GM12878 (cell line): ENCODE data around the gene TPBGL. TPM values are rescaled to one million over a fixed set of nuclear protein-coding genes. Genes with fewer than 3 reads are reported as not detected.

Source experiments
- ATAC-seq: fragments of 200-7000 bp; cut with Tn5 transposase; 3 replicates; pipeline ENCODE4 v1.9.1; 2020; ENCODE audit warnings: mild to moderate bottlenecking, moderate library complexity
- BruUV-seq: library from RNA; stranded (reverse); fragments of 400-500 nt; replicated peaks from 2 replicates; lab custom pipeline; 2021; lab: Mats Ljungman, UMichigan
- CTCF ChIA-PET: fragments of 300-600 bp; sonication (Branson Sonifier 250); formaldehyde crosslinking; extraction: SDS; loops from one replicate; lab custom pipeline; 2021; ENCODE audit warnings: inconsistent platforms; lab: Yijun Ruan, JAX
- POLR2A ChIA-PET: fragments of 350-600 bp; formaldehyde crosslinking; extraction: SDS; loops from one replicate; lab custom pipeline; 2021; ENCODE audit warnings: inconsistent platforms; lab: Charles Lee
- RAD21 ChIA-PET: fragments of 300-600 bp; sonication (Branson Sonifier 250); formaldehyde crosslinking; loops from one replicate; lab custom pipeline; 2023; ENCODE audit warnings: antibody characterized with exemption; ENCODE audit not compliant: unreplicated experiment; lab: Charles Lee
- SMC1A ChIA-PET: fragments of 300-600 bp; sonication (Branson Sonifier 250); formaldehyde crosslinking; loops from one replicate; lab custom pipeline; 2023; ENCODE audit not compliant: unreplicated experiment, uncharacterized antibody; lab: Charles Lee
- DNase-seq: peaks from one replicate; pipeline ENCODE4 v3.0.0-alpha.2; 2011; ENCODE audit warnings: low read depth, low spot score
- FAIRE-seq: peaks from 3 replicates; lab custom pipeline; 2011; peaks lifted over from hg19 to GRCh38; lab: Jason Lieb, UNC
- H2AFZ ChIP-seq: 2 replicates; pipeline ENCODE4 v1.6.0; 2011; ENCODE audit warnings: low read depth, low read length, control low read depth; ENCODE audit not compliant: control insufficient read depth
- H3K27ac ChIP-seq: 2 replicates; pipeline ENCODE4 v1.5.1; 2011; ENCODE audit warnings: control low read depth; ENCODE audit not compliant: control insufficient read depth, insufficient read depth
- H3K27me3 ChIP-seq, 2 experiments: replicated peaks in 1 of 2; 2 replicates each; pipeline versions ENCODE4 v1.6.0 to v1.6.1; 2011; ENCODE audit warnings: low read length in 1 of 2; ENCODE audit not compliant: control insufficient read depth in 2 of 2, insufficient read depth in 2 of 2
- H3K36me3 ChIP-seq, 2 experiments: 2 replicates each; pipeline ENCODE4 v1.5.1; 2011; ENCODE audit warnings: low read length in 1 of 2; ENCODE audit not compliant: control insufficient read depth in 2 of 2, insufficient read depth in 2 of 2
- H3K4me1 ChIP-seq: 2 replicates; pipeline ENCODE4 v1.6.1; 2011; ENCODE audit warnings: mild to moderate bottlenecking, low read length, moderate library complexity, mixed read lengths; ENCODE audit not compliant: control insufficient read depth, insufficient read depth
- H3K4me2 ChIP-seq: 2 replicates; pipeline ENCODE4 v1.6.0; 2011; ENCODE audit warnings: control low read depth; ENCODE audit not compliant: control insufficient read depth, insufficient read depth
- H3K4me3 ChIP-seq: fragments of 200-600 bp; sonication (generic); 2 replicates; pipeline ENCODE4 v1.5.1; 2016
- H3K79me2 ChIP-seq: 2 replicates; pipeline ENCODE4 v1.6.0; 2011; ENCODE audit warnings: low read length; ENCODE audit not compliant: control insufficient read depth, insufficient read depth
- H3K9ac ChIP-seq: 2 replicates; pipeline ENCODE4 v1.8.0; 2011; ENCODE audit warnings: low read length, control low read depth, mixed read lengths; ENCODE audit not compliant: control insufficient read depth, insufficient read depth
- H3K9me3 ChIP-seq: replicated peaks from 3 replicates; pipeline ENCODE4 v1.5.1; 2011; ENCODE audit warnings: mild to moderate bottlenecking, low read length; ENCODE audit not compliant: control insufficient read depth, insufficient read depth
- H4K20me1 ChIP-seq: 2 replicates; pipeline ENCODE4 v1.6.0; 2011; ENCODE audit not compliant: control insufficient read depth, insufficient read depth
- CBX5 ChIP-seq: sonication (generic); IDR thresholded peaks from 2 replicates; pipeline ENCODE4 v1.6.1; 2016; ENCODE audit warnings: low read depth, moderate library complexity, mild to moderate bottlenecking, inconsistent platforms
- CEBPZ ChIP-seq: fragments of 150-350 bp; IDR thresholded peaks from 2 replicates; pipeline ENCODE4 v1.6.1; 2016; ENCODE audit warnings: low read depth, low read length
- NBN ChIP-seq: fragments of 450-650 bp; IDR thresholded peaks from 2 replicates; pipeline ENCODE4 v1.6.1; 2016
- NFIC ChIP-seq: IDR thresholded peaks from 2 replicates; pipeline ENCODE4 v1.6.1; 2012; ENCODE audit warnings: low read depth, mild to moderate bottlenecking, inconsistent platforms, low read length, moderate library complexity
- NR2C1 ChIP-seq: fragments of 450-650 bp; IDR thresholded peaks from 2 replicates; pipeline ENCODE4 v1.6.1; 2017; ENCODE audit warnings: antibody characterized with exemption, mild to moderate bottlenecking, moderate library complexity
- REST ChIP-seq: IDR thresholded peaks from 2 replicates; pipeline ENCODE4 v1.6.1; 2012; ENCODE audit warnings: mild to moderate bottlenecking, low read depth, low read length
- SIX5 ChIP-seq: IDR thresholded peaks from 2 replicates; pipeline ENCODE4 v1.6.1; 2011; ENCODE audit warnings: mild to moderate bottlenecking, low read depth, low read length, moderate library complexity; ENCODE audit not compliant: severe bottlenecking
- SREBF2 ChIP-seq: IDR thresholded peaks from 2 replicates; pipeline ENCODE4 v1.6.1; 2012; ENCODE audit warnings: mild to moderate bottlenecking, low read length
- ZNF622 ChIP-seq: fragments of 450-650 bp; IDR thresholded peaks from 2 replicates; pipeline ENCODE4 v1.6.1; 2017; ENCODE audit warnings: mild to moderate bottlenecking, inconsistent platforms
- WGBS: methylation state at CpG from one replicate; pipeline ENCODE4 v1.1.6; 2016; ENCODE audit warnings: low lambda C conversion rate; ENCODE audit not compliant: insufficient replicate concordance, insufficient coverage; ENCODE audit errors: missing lambda C conversion rate; 5-methylcytosine and 5-hydroxymethylcytosine counted together
- in situ Hi-C: fragments of 300-500 bp; cut with MboI; formaldehyde crosslinking; loops from 9 replicates; pipeline ENCODE4 v1.14.3; 2018; ENCODE audit warnings: mixed read lengths
- intact Hi-C: fragments of 100-400 bp; cut with micrococcal nuclease; formaldehyde crosslinking; loops from one replicate; pipeline ENCODE4 v1.14.2; 2022; ENCODE audit not compliant: unreplicated experiment
- polyA plus RNA-seq, 11 experiments: library from polyadenylated mRNA; depleted of rRNA in 4 of 11; unstranded in 6 of 11; stranded (reverse) in 5 of 11; fragments of >200 nt; fragmentation: Nextera tagmentation in 4 of 11; fragmentation: Illumina TruSeq in 1 of 11; extraction: Ambion mirVana in 4 of 11; extraction: Trizol in 1 of 11; gene quantifications; 1 replicate in 1 of 11; 2 replicates in 10 of 11; pipeline versions ENCODE4 v1.2.1 to v1.2.3, GENCODE V29; 2011 to 2016; ENCODE audit warnings: inconsistent platforms in 2 of 11, missing spikeins in 2 of 11, low read depth in 1 of 11
- total RNA-seq, 4 experiments: library from RNA; depleted of rRNA in 3 of 4; stranded (reverse); fragments of >200 nt in 3 of 4; fragmentation: Illumina TruSeq in 1 of 4; extraction: Trizol in 1 of 4; gene quantifications; 2 replicates each; pipeline versions ENCODE4 v1.2.1 to v1.2.3, GENCODE V29; 2013 to 2021

The TPBGL gene
- total and polyA plus RNA-seq, 10 of the 15 experiments (the other 5 are each of a cell fraction or from before 2014, with no cell fraction given), result not detected

DNA sequence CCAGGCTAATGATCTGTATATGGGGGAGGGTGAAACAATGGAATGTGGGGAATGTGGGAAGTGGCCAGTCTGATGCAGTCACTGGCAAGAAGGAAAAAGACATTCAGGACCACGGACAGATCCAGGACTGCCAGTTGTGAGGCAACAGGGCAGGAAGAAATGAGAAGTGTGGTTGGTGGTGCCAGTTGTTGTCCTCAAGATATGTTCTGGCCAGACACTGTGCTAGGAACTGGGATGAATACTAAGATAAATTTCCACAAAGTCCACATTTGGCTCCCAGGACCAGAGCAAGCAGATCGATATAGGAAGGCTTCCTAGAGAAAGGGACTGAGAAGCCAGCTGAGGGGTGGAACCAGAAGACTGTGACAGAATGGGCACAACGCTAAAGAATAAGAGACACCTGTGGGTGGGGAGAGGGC, 6.8 kb upstream of the TPBGL start:
- intact Hi-C loops, result no loop called here
- H3K9ac ChIP-seq, result no peak overlapping the region
- no peak overlapping the region for H3K4me2 ChIP-seq
- H3K4me3 ChIP-seq, result no peak overlapping the region
- no TSS peak for BruUV-seq
- 31% methylated on average over 3 of the region's 3 CpGs for WGBS
- ATAC-seq (no peak), FAIRE-seq (no peak), DNase-seq (no peak)
- RAD21 ChIA-PET, result no interaction called here
- H3K36me3 ChIP-seq, result no peaks in the 10 kb centered on the region
- no peaks in the 10 kb centered on the region for H3K9me3 ChIP-seq
- no peaks in the 10 kb centered on the region for H3K79me2 ChIP-seq
- TF ChIP-seq REST, result peak; percentile 92
- no peak for TF ChIP-seq ZNF622
- H2AFZ ChIP-seq, result no peak overlapping the region
- no peaks in the 10 kb centered on the region; a peak in 2 of 4 replicates for H3K27me3 ChIP-seq
- CTCF ChIA-PET, result interaction anchor here (1.2 kb wide), 1 partner anchor 93 kb away, joined by 4 read pairs; no protein-coding TSS in a partner anchor
- SMC1A ChIA-PET, result interaction anchor here (1.1 kb wide), 1 partner anchor 11 kb away, joined by 3 read pairs; no protein-coding TSS in a partner anchor
- no peaks in the 10 kb centered on the region; the same call in 1 of the 2 replicates for H4K20me1 ChIP-seq
- H3K27ac ChIP-seq, result no peak overlapping the region
- POLR2A ChIA-PET, result no interaction called here
- H3K4me1 ChIP-seq, result no peaks in the 10 kb centered on the region
- in situ Hi-C loops, result no loop called here

GRCh38 chr11:75236062-75236461, 4.5 kb upstream of the TPBGL start:
- ChIA-PET CTCF (no interaction called here), SMC1A (no interaction called here), RAD21 (no interaction called here), POLR2A (interaction anchor here (0.6 kb wide), 1 partner anchor 369 kb away, joined by 3 read pairs; no protein-coding TSS in a partner anchor)
- Histone ChIP-seq H3K4me3 (no peak overlapping the region), H3K4me1 (no peaks in the 10 kb centered on the region; the same call in 1 of the 2 replicates), H3K27me3 (peaks cover 5 to 7% of the 10 kb centered on the region in 2 experiments), H3K36me3 (no peaks in the 10 kb centered on the region), H3K9me3 (no peaks in the 10 kb centered on the region), H3K27ac (no peak overlapping the region), H3K79me2 (no peaks in the 10 kb centered on the region), H3K9ac (no peak overlapping the region), H4K20me1 (no peaks in the 10 kb centered on the region; the same call in 1 of the 2 replicates), H2AFZ (no peak overlapping the region), H3K4me2 (no peak overlapping the region)
- ATAC-seq (no peak), DNase-seq (no peak), FAIRE-seq (no peak)
- no TSS peak for BruUV-seq
- TF ChIP-seq SREBF2 (no peak), CBX5 (no peak), SIX5 (no peak), NFIC (no peak), NBN (no peak), CEBPZ (no peak), NR2C1 (no peak)
- WGBS, result 15% methylated on average over 8 of the region's 8 CpGs
- in situ Hi-C loops, result no loop called here
- intact Hi-C loops, result no loop called here
